T47D (cell line): ENCODE results near the gene NOL6.
A peak's percentile ranks its signal among the peaks of the same experiment; 100 is the strongest.
"Not testable (repeated sequence)": the region's sequence is repeated elsewhere in the genome, so short reads cannot be mapped to it uniquely, and the experiment has no call there.

ENCODE experiments used
- DNase-seq, 2 experiments: peaks; one replicate each; pipeline versions ENCODE4 v3.0.0 to v3.0.0-alpha.2; 2011 to 2012; ENCODE audit warnings: low read depth in 1 of 2, low spot score in 1 of 2
- JUND ChIP-seq: IDR thresholded peaks from 2 replicates; pipeline ENCODE4 v1.6.1; 2012; ENCODE audit warnings: low read depth
- in situ Hi-C: cut with HindIII; loops from 2 replicates; pipeline ENCODE4 v1.10.0; 2016; ENCODE audit warnings: low sequenced_read_pairs, low pct_unique_long_range_greater_than_20kb

NOL6 gene

DNA sequence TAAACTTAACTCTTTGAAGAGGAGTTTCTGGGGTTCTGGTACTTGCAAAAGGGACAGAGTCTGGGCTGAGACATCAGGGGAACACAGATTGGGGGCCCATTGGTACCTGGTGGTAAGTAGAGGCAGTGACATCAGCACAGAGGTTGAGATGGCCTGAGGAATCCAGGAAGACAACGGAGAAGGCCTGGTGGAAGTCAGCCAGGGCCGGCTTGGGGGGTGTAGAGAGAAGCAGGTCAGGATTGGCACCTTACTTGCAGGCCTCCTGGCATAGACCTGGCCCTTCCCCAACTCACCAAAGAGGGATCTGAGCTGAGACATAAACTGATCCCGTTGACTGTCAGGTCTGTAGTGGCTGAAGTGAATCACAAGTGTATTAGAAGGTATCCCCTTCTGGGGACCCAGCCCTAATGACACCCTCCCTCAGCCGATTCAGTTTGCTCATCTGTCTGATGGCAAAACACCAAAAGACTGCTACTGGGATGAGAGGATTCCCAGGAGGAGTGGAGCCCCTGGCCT is 5.5 kb downstream of the NOL6 start:
- no peak for DNase-seq
- in situ Hi-C loops: no loop called here

GRCh38 chr9:33467526-33467925 is 6.2 kb downstream of the NOL6 start:
- DNase-seq: no peak
- TF ChIP-seq JUND: no peak
- in situ Hi-C loops: no loop called here

More for the DNA sequence above, 5.5 kb downstream of the NOL6 start:
- no peak for TF ChIP-seq JUND

DNA sequence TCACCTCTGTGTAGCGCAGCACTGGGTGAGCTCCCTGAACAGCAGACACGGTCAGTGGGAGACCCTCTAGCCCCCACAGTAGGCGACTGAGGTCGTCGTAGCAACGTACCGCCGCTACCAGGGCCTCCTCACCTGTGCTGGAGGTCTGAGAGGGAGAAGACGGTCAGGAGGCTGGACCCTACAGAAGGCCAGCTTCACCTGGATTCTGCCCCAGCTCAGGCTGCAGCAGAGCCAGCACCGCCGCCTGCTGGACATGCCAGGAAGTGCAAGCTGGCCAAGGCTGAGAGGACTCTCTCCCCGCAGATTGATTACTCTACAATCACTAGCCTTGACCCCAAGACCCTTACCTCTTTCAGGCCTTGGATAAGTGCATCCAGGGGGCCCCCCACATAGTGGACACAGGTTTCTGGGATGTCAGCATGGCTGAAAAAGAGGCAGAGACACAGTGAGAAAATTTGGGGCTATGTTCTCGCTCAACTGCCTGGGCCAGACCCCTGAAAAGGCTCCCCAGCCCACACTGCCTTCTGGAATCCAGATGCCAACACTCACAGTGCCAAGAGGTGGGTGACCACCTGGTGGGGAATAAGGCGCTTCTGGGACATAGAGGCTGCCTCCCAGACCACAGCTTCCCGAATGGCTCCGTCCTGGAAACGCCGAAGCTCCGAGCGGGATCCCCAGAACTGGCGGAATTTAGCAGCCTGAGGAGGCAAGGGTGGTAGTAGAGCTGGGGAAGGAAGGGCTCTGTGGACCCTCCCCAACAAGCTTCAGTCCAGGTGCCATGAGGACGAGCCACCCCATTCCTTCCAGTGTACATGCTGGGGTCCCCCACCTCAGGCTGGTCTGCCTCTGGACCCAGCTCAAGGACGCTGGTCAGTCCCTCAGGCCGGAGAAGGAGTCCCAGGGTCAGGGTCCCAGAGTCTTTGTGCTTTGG is 6.9 kb downstream of the NOL6 start:
- TF ChIP-seq JUND: no peak
- in situ Hi-C loops: no loop called here
- peak; percentile 54 to 69 for DNase-seq

DNA sequence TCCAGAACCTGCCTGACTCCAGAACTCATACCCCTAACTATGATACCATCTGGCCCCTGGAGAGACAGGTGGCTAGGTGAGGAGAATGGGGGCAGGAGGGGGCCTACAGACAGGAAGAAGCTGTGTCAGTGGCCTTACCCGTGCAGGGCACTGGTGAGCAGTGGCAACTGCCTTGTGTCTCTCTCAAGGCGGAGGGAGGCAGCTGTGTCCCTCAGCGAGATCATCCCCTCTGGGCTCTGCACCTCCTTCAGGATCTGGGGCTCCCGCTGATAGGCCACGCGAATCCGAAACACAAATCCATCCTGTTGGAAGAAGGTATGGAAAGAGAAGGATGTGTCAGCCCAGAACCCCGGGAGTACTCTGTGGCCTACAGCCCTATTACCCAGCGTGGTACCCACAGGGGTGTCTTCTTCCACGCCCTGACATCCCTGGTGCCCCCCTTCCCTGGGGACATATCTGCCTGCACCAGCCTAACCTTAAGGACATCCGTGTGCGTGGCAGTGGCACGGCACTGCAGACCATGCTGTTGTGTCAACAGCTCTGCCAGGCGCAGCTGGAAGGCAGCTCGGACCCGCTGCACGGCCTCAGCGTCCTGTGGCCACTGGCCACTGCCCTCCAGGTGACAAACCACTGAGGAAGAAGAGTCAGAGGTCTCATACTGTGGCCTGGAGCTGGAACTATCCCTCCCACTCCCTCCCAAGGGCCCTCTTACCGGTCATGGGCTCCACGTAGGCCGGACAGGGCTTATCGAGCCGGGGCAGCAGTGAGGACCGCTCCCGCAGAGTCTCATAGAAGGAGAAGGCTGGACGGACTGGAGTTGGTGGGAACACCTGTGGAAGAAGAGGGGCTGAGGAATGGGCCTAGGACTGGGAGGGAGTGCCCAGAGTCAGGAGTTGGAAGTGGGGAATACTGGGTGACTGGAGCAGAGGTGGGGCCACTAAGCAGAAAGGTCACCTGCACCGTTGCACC is 7.8 kb downstream of the NOL6 start:
- TF ChIP-seq JUND: no peak
- in situ Hi-C loops: no loop called here
- no peak for DNase-seq

GRCh38 chr9:33465096-33465495 is 8.6 kb downstream of the NOL6 start:
- no peak for DNase-seq
- in situ Hi-C loops: no loop called here
- TF ChIP-seq JUND: no peak

DNA sequence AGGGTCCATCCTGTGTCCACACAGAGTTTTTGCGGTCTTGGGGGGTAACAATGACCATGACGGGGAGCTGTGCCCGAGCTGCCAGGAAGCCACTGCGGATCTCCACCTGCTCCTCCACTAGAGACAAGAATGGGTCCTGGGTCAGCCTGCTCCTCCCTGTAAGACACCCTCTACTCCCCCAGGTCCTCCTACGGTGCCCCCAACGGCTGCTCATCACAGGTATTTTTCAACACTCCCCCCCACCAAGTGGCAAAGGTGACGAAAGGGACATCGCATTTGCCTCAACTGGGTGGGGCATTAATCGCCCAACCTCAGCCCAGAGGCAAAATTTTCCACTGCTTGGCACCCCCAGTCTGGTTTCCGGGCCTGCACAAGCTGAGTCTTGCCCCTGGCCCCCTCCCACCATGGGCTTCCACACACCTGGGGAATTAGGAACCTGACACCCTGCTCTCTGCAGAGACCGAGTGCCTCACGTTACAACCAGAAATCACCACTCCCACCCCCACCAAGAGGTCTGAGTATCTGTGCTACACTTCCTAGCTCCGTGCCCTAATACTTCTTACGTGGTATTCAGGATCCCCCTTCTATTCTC is 9.6 kb downstream of the NOL6 start:
- DNase-seq: no peak
- TF ChIP-seq JUND: no peak
- in situ Hi-C loops: no loop called here

GRCh38 chr9:33463151-33463550 is 10.6 kb downstream of the NOL6 start:
- TF ChIP-seq JUND: no peak
- no peak for DNase-seq
- in situ Hi-C loops: no loop called here

DNA sequence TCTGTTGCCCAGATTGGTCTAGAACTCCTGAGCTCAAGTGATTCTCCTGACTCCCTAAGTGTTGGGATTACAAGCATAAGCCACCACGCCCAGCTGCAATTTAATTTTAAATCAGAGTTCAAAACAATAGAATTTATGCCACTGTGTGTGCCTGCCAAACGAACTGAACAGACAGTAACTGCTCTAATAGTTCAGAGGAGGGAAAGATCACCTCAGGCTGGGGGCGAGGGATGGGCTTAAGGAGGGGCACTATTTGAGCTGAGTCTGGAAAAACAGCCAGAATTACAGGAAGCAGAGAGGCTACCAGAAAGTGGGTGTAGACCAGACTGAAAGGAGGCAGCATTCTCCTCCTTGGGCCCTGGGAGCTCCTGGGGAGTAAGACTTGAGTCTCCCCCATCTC is 12.2 kb downstream of the NOL6 start:
- TF ChIP-seq JUND: no peak
- no peak for DNase-seq
- in situ Hi-C loops: no loop called here

DNA sequence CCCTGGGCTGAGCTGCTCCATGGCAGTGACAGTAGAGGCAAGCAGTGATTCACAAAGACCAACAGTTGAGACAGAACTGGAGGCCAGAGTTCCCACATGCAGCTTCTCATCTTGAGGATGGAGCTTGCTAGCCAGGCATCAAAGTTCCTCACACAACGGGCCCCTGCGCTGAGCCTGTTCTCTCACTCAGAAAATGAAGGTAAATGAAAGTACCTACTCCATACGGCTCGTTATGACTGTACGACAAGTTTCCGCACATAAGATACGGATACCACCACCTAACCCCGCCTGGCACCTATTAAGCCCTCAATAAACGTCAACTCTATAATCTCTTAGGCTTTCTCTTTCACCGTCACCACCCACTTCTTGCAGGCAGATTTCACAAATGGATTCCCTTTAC is 12.9 kb downstream of the NOL6 start:
- no peak for DNase-seq
- in situ Hi-C loops: no loop called here

DNA sequence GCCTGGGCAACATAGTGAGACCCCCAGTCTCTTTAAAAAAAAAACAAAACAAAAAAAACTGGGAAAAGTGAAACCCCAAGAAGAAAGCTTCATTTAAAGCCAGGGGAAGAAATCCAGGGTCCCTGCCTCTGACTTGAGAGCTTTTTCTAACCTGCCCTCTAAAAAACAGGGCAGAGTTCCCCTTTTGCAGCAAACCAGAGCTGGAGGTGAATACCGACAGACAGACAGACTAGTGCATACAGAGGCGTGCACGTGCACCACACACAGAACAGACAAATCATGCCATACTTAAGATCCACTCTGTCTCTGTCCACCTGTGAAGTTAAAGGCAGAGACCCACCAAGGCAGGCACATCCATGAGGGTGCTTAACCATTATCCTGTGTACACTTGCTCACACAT is 14.6 kb downstream of the NOL6 start:
- TF ChIP-seq JUND: no peak
- in situ Hi-C loops: no loop called here
- DNase-seq: no peak

More for the DNA sequence above, 12.9 kb downstream of the NOL6 start:
- no peak for TF ChIP-seq JUND

DNA sequence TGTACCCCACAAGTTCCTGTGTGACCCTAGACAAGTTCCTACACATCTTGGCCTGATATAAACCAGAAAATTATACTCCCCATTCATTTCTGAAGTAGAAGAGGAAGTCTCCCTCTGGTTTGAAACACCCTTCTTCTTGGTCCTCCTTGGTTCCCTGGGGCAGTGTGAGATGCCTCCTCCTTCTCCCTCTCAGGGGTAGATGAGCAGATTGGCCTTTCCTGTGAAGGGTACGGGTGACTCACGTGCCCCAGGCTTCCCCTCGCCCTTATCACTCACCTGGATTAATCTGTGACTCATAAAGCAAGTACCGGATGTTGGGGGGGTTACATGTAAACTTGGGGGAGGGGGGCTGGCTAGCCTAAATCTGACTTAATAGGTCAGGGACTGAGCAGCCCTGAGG is 15.3 kb downstream of the NOL6 start:
- DNase-seq: no peak
- in situ Hi-C loops: no loop called here
- TF ChIP-seq JUND: no peak

- DNase-seq: no peak
- in situ Hi-C loops: no loop called here
- TF ChIP-seq JUND: no peak
Measured at GRCh38 chr9:33455945-33456344, 17.8 kb downstream of the NOL6 start.

- in situ Hi-C loops, DNase-seq: not testable (repeated sequence)
Measured at GRCh38 chr9:33455456-33455855, 18.3 kb downstream of the NOL6 start.

GRCh38 chr9:33454661-33455026 is 19.1 kb downstream of the NOL6 start:
- in situ Hi-C loops, DNase-seq: not testable (repeated sequence)
